GM12878 (cell line): ENCODE results near the gene PLEKHG4B. TPM values are rescaled to one million over a fixed set of nuclear protein-coding genes. Genes with fewer than 3 reads are reported as not detected.

ENCODE experiments used
- ATAC-seq: fragments of 200-7000 bp; cut with Tn5 transposase; 3 replicates; pipeline ENCODE4 v1.9.1; 2020; ENCODE audit warnings: mild to moderate bottlenecking, moderate library complexity
- BruUV-seq: library from RNA; stranded (reverse); fragments of 400-500 nt; replicated peaks from 2 replicates; lab custom pipeline; 2021; lab: Mats Ljungman, UMichigan
- CTCF ChIA-PET: fragments of 300-600 bp; sonication (Branson Sonifier 250); formaldehyde crosslinking; extraction: SDS; loops from one replicate; lab custom pipeline; 2021; ENCODE audit warnings: inconsistent platforms; lab: Yijun Ruan, JAX
- POLR2A ChIA-PET: fragments of 350-600 bp; formaldehyde crosslinking; extraction: SDS; loops from one replicate; lab custom pipeline; 2021; ENCODE audit warnings: inconsistent platforms; lab: Charles Lee
- RAD21 ChIA-PET: fragments of 300-600 bp; sonication (Branson Sonifier 250); formaldehyde crosslinking; loops from one replicate; lab custom pipeline; 2023; ENCODE audit warnings: antibody characterized with exemption; ENCODE audit not compliant: unreplicated experiment; lab: Charles Lee
- SMC1A ChIA-PET: fragments of 300-600 bp; sonication (Branson Sonifier 250); formaldehyde crosslinking; loops from one replicate; lab custom pipeline; 2023; ENCODE audit not compliant: unreplicated experiment, uncharacterized antibody; lab: Charles Lee
- DNase-seq: peaks from one replicate; pipeline ENCODE4 v3.0.0-alpha.2; 2011; ENCODE audit warnings: low read depth, low spot score
- FAIRE-seq: peaks from 3 replicates; lab custom pipeline; 2011; peaks lifted over from hg19 to GRCh38; lab: Jason Lieb, UNC
- H2AFZ ChIP-seq: 2 replicates; pipeline ENCODE4 v1.6.0; 2011; ENCODE audit warnings: low read depth, low read length, control low read depth; ENCODE audit not compliant: control insufficient read depth
- H3K27ac ChIP-seq: 2 replicates; pipeline ENCODE4 v1.5.1; 2011; ENCODE audit warnings: control low read depth; ENCODE audit not compliant: control insufficient read depth, insufficient read depth
- H3K27me3 ChIP-seq, 2 experiments: replicated peaks in 1 of 2; 2 replicates each; pipeline versions ENCODE4 v1.6.0 to v1.6.1; 2011; ENCODE audit warnings: low read length in 1 of 2; ENCODE audit not compliant: control insufficient read depth in 2 of 2, insufficient read depth in 2 of 2
- H3K36me3 ChIP-seq, 2 experiments: 2 replicates each; pipeline ENCODE4 v1.5.1; 2011; ENCODE audit warnings: low read length in 1 of 2; ENCODE audit not compliant: control insufficient read depth in 2 of 2, insufficient read depth in 2 of 2
- H3K4me1 ChIP-seq: 2 replicates; pipeline ENCODE4 v1.6.1; 2011; ENCODE audit warnings: mild to moderate bottlenecking, low read length, moderate library complexity, mixed read lengths; ENCODE audit not compliant: control insufficient read depth, insufficient read depth
- H3K4me2 ChIP-seq: 2 replicates; pipeline ENCODE4 v1.6.0; 2011; ENCODE audit warnings: control low read depth; ENCODE audit not compliant: control insufficient read depth, insufficient read depth
- H3K4me3 ChIP-seq: fragments of 200-600 bp; sonication (generic); 2 replicates; pipeline ENCODE4 v1.5.1; 2016
- H3K79me2 ChIP-seq: 2 replicates; pipeline ENCODE4 v1.6.0; 2011; ENCODE audit warnings: low read length; ENCODE audit not compliant: control insufficient read depth, insufficient read depth
- H3K9ac ChIP-seq: 2 replicates; pipeline ENCODE4 v1.8.0; 2011; ENCODE audit warnings: low read length, control low read depth, mixed read lengths; ENCODE audit not compliant: control insufficient read depth, insufficient read depth
- H3K9me3 ChIP-seq: replicated peaks from 3 replicates; pipeline ENCODE4 v1.5.1; 2011; ENCODE audit warnings: mild to moderate bottlenecking, low read length; ENCODE audit not compliant: control insufficient read depth, insufficient read depth
- H4K20me1 ChIP-seq: 2 replicates; pipeline ENCODE4 v1.6.0; 2011; ENCODE audit not compliant: control insufficient read depth, insufficient read depth
- BHLHE40 ChIP-seq, 2 experiments: fragments of 450-650 bp in 1 of 2; IDR thresholded peaks; 2 replicates each; pipeline ENCODE4 v1.6.1; 2011 to 2017; ENCODE audit warnings: low read depth in 2 of 2, borderline replicate concordance in 1 of 2, improper control_type of control experiment in 1 of 2, low read length in 1 of 2, mild to moderate bottlenecking in 1 of 2
- BRCA1 ChIP-seq: IDR thresholded peaks from 2 replicates; pipeline ENCODE4 v1.6.1; 2011; ENCODE audit warnings: low read depth, low read length, improper control_type of control experiment
- CBFB ChIP-seq: IDR thresholded peaks from 2 replicates; pipeline ENCODE4 v1.6.1; 2016; ENCODE audit warnings: antibody characterized with exemption, low read depth
- FOXM1 ChIP-seq: IDR thresholded peaks from 2 replicates; pipeline ENCODE4 v1.6.1; 2012; ENCODE audit warnings: low read depth, mild to moderate bottlenecking, inconsistent platforms, low read length, moderate library complexity
- MTA2 ChIP-seq: fragments of 450-650 bp; IDR thresholded peaks from 2 replicates; pipeline ENCODE4 v1.6.1; 2016; ENCODE audit warnings: low read depth, mild to moderate bottlenecking, moderate library complexity
- MYC ChIP-seq: IDR thresholded peaks from 2 replicates; pipeline ENCODE4 v1.6.1; 2011; ENCODE audit warnings: mild to moderate bottlenecking, low read length, moderate library complexity, inconsistent platforms; ENCODE audit not compliant: insufficient read depth, insufficient replicate concordance, insufficient read length, severe bottlenecking
- NBN ChIP-seq: fragments of 450-650 bp; IDR thresholded peaks from 2 replicates; pipeline ENCODE4 v1.6.1; 2016
- NR2C1 ChIP-seq: fragments of 450-650 bp; IDR thresholded peaks from 2 replicates; pipeline ENCODE4 v1.6.1; 2017; ENCODE audit warnings: antibody characterized with exemption, mild to moderate bottlenecking, moderate library complexity
- NRF1 ChIP-seq: conservative IDR thresholded peaks from 2 replicates; pipeline ENCODE4 v1.6.1; 2011; ENCODE audit warnings: mild to moderate bottlenecking, low read depth, low read length, improper control_type of control experiment
- PAX5 ChIP-seq: IDR thresholded peaks from 2 replicates; pipeline ENCODE4 v1.6.1; 2011; ENCODE audit warnings: low read depth, low read length, borderline replicate concordance
- PML ChIP-seq: IDR thresholded peaks from 2 replicates; pipeline ENCODE4 v1.6.1; 2012; ENCODE audit warnings: low read length, inconsistent platforms
- POU2F2 ChIP-seq: IDR thresholded peaks from 3 replicates; pipeline ENCODE4 v1.6.1; 2011; ENCODE audit warnings: low read depth, mild to moderate bottlenecking, low read length, borderline replicate concordance
- ZBED1 ChIP-seq: IDR thresholded peaks from 2 replicates; pipeline ENCODE4 v1.6.1; 2016; ENCODE audit warnings: borderline replicate concordance
- WGBS: methylation state at CpG from one replicate; pipeline ENCODE4 v1.1.6; 2016; ENCODE audit warnings: low lambda C conversion rate; ENCODE audit not compliant: insufficient replicate concordance, insufficient coverage; ENCODE audit errors: missing lambda C conversion rate; 5-methylcytosine and 5-hydroxymethylcytosine counted together
- in situ Hi-C: fragments of 300-500 bp; cut with MboI; formaldehyde crosslinking; loops from 9 replicates; pipeline ENCODE4 v1.14.3; 2018; ENCODE audit warnings: mixed read lengths
- intact Hi-C: fragments of 100-400 bp; cut with micrococcal nuclease; formaldehyde crosslinking; loops from one replicate; pipeline ENCODE4 v1.14.2; 2022; ENCODE audit not compliant: unreplicated experiment
- polyA plus RNA-seq, 11 experiments: library from polyadenylated mRNA; depleted of rRNA in 4 of 11; unstranded in 6 of 11; stranded (reverse) in 5 of 11; fragments of >200 nt; fragmentation: Nextera tagmentation in 4 of 11; fragmentation: Illumina TruSeq in 1 of 11; extraction: Ambion mirVana in 4 of 11; extraction: Trizol in 1 of 11; gene quantifications; 1 replicate in 1 of 11; 2 replicates in 10 of 11; pipeline versions ENCODE4 v1.2.1 to v1.2.3, GENCODE V29; 2011 to 2016; ENCODE audit warnings: inconsistent platforms in 2 of 11, missing spikeins in 2 of 11, low read depth in 1 of 11
- total RNA-seq, 4 experiments: library from RNA; depleted of rRNA in 3 of 4; stranded (reverse); fragments of >200 nt in 3 of 4; fragmentation: Illumina TruSeq in 1 of 4; extraction: Trizol in 1 of 4; gene quantifications; 2 replicates each; pipeline versions ENCODE4 v1.2.1 to v1.2.3, GENCODE V29; 2013 to 2021
- TF ChIP-seq, protein P1 (sequence below): fragments of 450-650 bp; IDR thresholded peaks from 2 replicates; pipeline ENCODE4 v1.6.1; 2017; ENCODE audit warnings: low read depth, mild to moderate bottlenecking, moderate library complexity
- TF ChIP-seq, protein P2 (sequence below): fragments of 450-650 bp; IDR thresholded peaks from 2 replicates; pipeline ENCODE4 v1.6.1; 2017; ENCODE audit warnings: mild to moderate bottlenecking
- TF ChIP-seq, protein P3 (sequence below): IDR thresholded peaks from 2 replicates; pipeline ENCODE4 v1.6.1; 2011; ENCODE audit warnings: low read depth, low read length, improper control_type of control experiment, borderline replicate concordance
- TF ChIP-seq, protein P4 (sequence below): IDR thresholded peaks from 2 replicates; pipeline ENCODE4 v1.6.1; 2012; ENCODE audit warnings: low read length, inconsistent platforms

Gene PLEKHG4B
- total and polyA plus RNA-seq, 10 of the 15 experiments (the other 5 are each of a cell fraction or from before 2014, with no cell fraction given): under 0.01 to 0.05 (median 0.01) TPM; not detected in 6

DNA sequence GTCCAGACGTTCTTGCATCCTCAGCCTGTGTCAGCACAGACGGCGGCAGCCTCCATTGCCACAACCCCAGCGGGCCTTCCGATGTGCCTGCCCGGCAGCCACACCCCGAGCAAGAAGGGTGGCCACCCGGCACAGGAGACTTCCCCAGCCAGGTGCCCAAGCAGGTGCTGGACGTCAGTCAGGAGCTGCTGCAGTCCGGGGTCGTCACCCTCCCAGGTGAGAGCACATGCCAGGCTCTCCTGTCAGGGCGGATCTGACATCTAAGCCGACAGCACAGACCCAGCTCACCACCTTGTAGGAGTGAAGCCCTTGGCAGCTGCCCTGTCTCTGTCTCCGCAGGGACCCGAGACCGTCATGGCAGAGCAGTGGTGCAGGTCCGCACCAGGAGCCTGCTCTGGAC lies 51.1 kb downstream of the PLEKHG4B start (continued):
- TF ChIP-seq, protein P1, sequence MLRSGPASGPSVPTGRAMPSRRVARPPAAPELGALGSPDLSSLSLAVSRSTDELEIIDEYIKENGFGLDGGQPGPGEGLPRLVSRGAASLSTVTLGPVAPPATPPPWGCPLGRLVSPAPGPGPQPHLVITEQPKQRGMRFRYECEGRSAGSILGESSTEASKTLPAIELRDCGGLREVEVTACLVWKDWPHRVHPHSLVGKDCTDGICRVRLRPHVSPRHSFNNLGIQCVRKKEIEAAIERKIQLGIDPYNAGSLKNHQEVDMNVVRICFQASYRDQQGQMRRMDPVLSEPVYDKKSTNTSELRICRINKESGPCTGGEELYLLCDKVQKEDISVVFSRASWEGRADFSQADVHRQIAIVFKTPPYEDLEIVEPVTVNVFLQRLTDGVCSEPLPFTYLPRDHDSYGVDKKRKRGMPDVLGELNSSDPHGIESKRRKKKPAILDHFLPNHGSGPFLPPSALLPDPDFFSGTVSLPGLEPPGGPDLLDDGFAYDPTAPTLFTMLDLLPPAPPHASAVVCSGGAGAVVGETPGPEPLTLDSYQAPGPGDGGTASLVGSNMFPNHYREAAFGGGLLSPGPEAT: no peak

DNA sequence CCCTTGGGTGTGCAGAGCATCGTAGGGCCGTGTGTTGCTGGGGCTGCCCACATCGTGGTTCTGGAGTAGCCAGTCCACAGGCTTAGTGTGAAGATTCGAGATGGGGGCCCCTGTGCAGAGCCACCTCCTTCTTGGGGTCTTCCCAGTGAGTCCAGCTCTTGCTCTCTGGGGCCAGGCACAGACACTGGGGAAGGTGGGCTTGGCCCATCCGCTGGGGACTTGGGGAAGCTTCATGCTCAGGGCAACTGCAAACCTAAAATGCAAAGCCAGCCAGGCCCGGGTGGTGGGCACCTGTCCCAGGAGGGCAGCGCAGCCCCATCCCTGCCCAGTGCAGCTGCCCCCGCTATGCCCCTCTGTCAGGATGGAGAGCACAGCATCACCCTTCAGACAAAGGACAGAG lies 53.0 kb downstream of the PLEKHG4B start:
- POLR2A ChIA-PET: no interaction called here

More for the DNA sequence above, 53.0 kb downstream of the PLEKHG4B start:
- TF ChIP-seq NBN (no peak), BHLHE40 (IDR thresholded peaks at IDR 0.05; ENCODE audit: borderline replicate concordance in 1 of 2, low read depth in 2 of 2, low read length in 1 of 2) (no peak), PAX5 (no peak), MTA2 (no peak), NRF1 (no peak), BRCA1 (no peak), PML (no peak), ZBED1 (no peak), NR2C1 (no peak), POU2F2 (no peak), FOXM1 (no peak), CBFB (no peak), MYC (no peak)
- TF ChIP-seq, protein P2, sequence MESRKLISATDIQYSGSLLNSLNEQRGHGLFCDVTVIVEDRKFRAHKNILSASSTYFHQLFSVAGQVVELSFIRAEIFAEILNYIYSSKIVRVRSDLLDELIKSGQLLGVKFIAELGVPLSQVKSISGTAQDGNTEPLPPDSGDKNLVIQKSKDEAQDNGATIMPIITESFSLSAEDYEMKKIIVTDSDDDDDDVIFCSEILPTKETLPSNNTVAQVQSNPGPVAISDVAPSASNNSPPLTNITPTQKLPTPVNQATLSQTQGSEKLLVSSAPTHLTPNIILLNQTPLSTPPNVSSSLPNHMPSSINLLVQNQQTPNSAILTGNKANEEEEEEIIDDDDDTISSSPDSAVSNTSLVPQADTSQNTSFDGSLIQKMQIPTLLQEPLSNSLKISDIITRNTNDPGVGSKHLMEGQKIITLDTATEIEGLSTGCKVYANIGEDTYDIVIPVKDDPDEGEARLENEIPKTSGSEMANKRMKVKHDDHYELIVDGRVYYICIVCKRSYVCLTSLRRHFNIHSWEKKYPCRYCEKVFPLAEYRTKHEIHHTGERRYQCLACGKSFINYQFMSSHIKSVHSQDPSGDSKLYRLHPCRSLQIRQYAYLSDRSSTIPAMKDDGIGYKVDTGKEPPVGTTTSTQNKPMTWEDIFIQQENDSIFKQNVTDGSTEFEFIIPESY: no peak
- TF ChIP-seq, protein P3, sequence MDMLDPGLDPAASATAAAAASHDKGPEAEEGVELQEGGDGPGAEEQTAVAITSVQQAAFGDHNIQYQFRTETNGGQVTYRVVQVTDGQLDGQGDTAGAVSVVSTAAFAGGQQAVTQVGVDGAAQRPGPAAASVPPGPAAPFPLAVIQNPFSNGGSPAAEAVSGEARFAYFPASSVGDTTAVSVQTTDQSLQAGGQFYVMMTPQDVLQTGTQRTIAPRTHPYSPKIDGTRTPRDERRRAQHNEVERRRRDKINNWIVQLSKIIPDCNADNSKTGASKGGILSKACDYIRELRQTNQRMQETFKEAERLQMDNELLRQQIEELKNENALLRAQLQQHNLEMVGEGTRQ: no peak
- TF ChIP-seq, protein P4, sequence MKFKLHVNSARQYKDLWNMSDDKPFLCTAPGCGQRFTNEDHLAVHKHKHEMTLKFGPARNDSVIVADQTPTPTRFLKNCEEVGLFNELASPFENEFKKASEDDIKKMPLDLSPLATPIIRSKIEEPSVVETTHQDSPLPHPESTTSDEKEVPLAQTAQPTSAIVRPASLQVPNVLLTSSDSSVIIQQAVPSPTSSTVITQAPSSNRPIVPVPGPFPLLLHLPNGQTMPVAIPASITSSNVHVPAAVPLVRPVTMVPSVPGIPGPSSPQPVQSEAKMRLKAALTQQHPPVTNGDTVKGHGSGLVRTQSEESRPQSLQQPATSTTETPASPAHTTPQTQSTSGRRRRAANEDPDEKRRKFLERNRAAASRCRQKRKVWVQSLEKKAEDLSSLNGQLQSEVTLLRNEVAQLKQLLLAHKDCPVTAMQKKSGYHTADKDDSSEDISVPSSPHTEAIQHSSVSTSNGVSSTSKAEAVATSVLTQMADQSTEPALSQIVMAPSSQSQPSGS: no peak
- TF ChIP-seq, all 136 proteins: peak for 0
- no peaks in the 10 kb centered on the region for H3K36me3 ChIP-seq
- in situ Hi-C loops (no loop called here), intact Hi-C loops (no loop called here)
- no peak overlapping the region for H3K4me2 ChIP-seq
- ChIA-PET RAD21 (no interaction called here), CTCF (no interaction called here), SMC1A (no interaction called here)
- H3K27me3 ChIP-seq: no peaks in the 10 kb centered on the region
- H4K20me1 ChIP-seq: no peaks in the 10 kb centered on the region
- peaks cover 2% of the 10 kb centered on the region; the same call in 2 of the 3 replicates for H3K9me3 ChIP-seq
- DNase-seq (no peak), FAIRE-seq (no peak), ATAC-seq (no peak)
- no peak overlapping the region for H3K4me3 ChIP-seq
- no TSS peak for BruUV-seq
- no peak overlapping the region for H3K27ac ChIP-seq
- H3K4me1 ChIP-seq: no peaks in the 10 kb centered on the region
- no peak overlapping the region for H3K9ac ChIP-seq
- H2AFZ ChIP-seq: no peak overlapping the region
- WGBS: 20% methylated on average over 8 of the region's 8 CpGs
- no peaks in the 10 kb centered on the region for H3K79me2 ChIP-seq
